Embryonic facial prominence (tissue), 1 donor: Measurements from ENCODE around the gene KCNMB4.

Experiments
- DNase-seq: peaks from one replicate; pipeline ENCODE4 v3.0.0-alpha.2; 2016; ENCODE audit errors: extremely low spot score

The KCNMB4 gene

DNA sequence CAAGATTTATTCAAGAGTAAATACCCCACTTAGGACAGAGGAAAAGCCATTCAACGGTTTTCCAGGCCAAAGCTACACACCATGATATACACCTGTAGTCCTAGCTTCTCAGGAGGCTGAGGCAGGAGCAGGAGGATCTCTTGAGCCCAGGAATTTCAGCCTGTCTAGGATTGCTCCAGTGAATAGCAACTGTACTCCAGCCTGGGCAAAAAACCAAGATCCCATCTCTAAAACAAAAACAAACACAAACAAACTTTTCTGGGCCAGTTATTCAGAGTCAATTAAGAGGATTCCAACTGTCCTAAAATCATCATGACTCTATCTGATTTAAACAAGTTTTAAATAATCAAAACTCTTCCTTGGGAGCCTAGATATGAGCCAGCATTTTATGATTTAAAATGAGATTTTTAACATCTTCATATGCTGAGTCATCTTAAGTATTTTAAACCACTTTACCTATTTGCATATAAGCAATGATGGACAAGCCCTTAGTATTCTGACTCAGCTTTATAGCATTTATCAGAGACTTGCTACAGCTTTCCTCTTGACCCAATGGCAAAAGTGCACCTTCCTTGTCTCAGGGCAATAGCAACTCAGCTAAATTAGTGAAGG lies 77.1 kb downstream of the KCNMB4 start:
- DNase-seq, result no peak

DNA sequence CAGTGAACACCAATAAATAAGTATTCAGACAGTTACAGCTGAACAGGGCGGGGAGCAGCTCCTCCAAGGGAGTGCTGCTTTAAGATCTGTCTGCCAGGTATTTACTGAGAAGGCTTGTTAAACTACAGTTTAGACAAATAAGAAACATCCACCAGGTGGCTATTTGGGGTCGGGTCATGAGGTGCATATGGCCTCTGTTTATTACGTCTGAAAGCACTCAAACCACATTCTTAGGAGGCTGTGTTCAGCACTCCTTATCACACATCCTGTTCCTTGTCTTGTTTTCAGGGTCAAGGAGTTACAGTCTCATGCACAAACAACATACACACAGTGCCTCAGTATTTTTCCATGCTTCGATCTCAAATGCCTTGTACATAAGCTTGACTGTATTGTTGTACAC lies 78.8 kb downstream of the KCNMB4 start:
- no peak for DNase-seq

DNA sequence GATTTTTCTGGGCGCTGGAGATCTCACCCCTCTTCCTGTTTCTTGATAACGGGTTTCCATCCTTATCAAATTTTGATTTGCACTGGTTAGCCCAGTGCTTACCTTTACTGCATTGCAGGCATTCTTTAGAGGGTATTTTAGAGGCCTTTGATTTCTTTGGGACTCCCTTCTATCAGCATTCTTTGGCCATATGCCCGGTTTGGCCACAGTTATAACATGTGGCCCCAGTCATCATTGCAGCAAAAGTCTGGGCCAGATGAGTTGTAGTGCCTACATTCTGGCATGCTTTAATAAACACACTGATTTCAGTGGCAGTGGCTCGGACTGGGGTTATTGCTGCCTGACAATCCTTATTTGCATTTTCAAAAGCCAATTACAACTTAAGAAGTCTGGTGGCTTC lies 82.3 kb downstream of the KCNMB4 start:
- DNase-seq, result no peak

DNA sequence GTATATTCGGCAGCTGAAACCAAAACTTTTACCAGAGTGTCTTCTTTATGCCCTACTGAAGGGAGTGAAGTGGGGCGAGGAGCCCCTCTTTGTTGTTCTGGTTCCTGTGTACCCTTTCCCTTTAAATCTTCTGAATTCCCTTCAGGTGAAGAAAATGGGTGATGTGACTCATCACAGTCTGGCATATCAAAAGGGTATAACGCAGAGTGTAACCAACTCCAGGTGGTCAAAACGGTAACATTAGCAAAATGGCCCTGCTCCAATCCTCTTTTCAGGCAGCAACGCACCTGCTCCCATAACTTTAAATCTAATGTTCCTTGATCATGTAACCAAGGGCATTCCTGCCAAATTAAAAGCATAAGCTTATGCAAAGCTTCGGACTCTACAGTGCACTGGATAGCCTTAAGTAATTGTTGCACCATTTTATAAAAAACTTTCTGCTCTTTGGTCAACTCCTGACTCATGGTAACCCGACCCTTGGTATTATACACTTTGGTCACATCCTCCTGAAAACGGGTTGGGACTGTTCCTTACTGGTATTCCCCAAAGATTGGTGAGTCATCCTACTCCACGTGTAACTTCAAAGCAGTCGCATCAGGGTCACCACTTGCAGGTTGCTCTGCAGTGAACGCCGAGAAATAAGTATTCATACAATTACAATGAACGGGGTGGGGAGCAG lies 83.1 kb downstream of the KCNMB4 start:
- no peak for DNase-seq

DNA sequence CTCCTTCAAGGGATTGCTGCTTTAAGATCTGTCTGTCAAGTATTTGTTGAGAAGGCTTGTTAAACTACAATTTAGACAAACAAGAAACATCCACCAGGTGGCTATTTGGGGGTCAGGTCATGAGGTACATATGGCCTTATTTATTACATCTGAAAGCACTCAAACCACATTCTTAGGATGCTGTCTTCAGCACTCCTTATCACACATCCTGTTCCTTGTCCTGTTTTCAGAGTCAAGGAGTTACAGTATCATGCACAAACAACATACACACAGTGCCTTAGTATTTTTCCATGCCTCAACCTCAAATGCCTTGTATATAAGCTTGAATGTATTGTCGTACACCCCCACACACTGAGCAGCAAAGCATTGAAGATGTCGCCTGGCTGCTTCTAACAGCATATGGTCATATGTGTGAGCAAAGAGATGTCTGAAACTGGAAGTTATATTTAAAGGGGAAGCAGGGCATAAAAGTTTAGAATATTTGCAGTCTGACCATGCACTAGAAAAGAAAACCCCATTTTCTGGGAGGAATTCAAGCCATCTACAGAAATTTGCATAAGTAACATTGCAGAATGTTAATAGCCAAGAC lies 83.8 kb downstream of the KCNMB4 start:
- DNase-seq, result no peak

DNA sequence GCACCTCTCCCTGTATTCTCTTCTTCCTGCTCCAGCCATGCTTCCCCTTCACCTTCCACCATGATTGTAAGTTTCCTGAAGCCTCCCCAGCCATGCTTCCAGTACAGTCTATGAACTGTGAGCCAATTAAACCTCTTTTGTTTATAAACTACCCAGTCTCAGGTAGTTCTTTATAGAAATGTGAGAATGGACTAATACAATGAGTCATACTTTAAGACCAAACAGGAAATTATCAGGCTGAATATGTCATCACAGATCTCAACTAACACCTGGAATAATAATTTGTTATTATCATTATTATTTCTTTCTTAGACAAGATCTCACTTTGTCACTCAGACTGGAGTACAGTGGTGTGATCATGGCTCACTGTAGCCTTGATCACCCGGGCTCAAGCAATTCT lies 85.4 kb downstream of the KCNMB4 start:
- DNase-seq, result no peak

DNA sequence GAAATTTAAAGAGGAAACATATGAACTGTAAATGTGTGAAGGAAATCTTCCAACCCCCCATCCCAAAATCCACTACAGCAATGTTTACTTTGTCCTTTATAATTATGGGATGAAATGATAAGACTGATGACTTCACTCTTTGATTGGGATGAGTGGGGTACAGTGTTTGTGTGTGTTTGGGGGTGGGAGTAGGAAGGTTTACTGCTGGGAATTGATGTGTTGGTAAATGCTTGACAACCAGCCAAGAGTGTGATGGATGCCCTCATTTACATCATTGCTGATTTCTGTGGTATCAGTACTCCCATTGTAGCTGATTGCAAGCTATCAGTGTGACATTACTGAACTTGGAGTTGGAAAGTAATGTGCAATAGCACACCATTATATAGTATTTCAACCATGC lies 90.9 kb downstream of the KCNMB4 start:
- no peak for DNase-seq

DNA sequence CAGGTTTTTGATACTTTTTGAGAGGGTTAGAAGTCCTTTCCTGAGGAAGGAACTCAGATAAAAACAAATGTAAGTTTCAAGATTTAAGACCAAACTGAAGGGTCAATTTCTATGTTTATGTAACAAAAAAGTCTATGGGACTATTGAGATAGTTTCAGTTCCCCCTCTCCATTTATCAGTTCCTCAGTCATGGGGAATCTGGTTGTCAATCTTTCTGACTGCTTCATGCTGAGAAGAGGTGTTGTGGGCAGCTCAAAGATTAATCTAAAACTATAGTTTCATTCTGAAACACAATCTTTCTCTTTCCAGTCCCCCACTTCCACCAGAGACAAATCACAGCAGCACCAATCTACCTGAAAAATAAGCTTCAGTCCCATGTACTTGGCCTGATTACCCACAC lies 93.7 kb downstream of the KCNMB4 start:
- DNase-seq, result no peak

DNA sequence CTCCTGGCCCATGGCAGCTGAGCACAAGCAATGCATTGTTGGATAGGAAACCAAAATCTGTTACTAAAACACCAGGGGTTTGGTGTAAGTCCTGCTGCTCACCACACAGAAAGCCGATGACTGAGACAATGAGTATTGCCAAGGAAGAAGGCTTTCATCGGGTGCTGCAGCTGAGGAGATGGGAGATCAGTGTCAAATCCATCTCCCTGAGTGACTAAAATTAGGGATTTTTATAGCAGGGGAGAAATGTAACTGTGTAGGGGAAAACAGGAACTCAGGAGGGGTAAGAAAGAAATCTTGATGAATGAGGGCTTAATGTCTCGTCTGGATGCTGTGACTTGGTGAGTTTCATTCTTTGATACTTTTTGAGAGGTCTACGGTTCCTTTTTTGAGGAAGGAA lies 97.9 kb downstream of the KCNMB4 start:
- DNase-seq, result no peak

DNA sequence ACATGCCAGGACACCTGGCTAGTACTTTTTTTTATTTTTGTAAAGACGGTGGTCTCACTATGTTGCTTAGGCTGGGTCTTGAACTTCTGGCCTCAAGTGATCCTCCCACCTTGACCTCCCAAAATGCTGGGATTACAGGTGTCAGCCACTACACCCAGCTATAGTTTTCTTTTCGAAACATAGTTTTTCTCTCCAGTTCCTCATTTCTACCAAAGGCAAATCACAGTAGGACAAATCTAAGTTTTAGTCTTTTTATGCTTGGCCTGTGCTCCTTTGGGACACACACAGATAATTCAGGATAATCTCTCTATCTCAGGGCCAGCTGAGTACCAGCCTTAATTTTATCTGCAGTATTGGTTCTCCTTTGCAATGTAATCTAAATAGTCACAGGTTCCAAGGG lies 100.7 kb downstream of the KCNMB4 start:
- DNase-seq, result no peak

DNA sequence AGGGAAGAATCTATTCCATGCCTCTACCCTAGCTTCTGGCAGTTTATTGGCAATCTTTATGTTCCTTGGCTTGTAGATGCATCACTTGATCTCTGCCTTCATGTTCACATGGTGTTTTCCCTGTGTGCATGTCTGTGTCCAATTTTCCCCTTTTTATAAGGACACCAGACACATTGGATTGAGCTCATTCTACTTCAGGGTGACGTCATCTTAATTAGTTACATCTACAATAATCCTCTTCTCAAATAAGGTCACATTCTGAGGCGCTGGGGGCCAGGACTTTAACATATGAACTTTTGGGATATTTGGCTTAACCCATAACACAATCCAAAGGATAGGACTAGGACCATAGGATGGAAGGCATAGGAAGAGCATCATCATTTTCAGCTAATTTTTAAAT lies 101.4 kb downstream of the KCNMB4 start:
- no peak for DNase-seq

DNA sequence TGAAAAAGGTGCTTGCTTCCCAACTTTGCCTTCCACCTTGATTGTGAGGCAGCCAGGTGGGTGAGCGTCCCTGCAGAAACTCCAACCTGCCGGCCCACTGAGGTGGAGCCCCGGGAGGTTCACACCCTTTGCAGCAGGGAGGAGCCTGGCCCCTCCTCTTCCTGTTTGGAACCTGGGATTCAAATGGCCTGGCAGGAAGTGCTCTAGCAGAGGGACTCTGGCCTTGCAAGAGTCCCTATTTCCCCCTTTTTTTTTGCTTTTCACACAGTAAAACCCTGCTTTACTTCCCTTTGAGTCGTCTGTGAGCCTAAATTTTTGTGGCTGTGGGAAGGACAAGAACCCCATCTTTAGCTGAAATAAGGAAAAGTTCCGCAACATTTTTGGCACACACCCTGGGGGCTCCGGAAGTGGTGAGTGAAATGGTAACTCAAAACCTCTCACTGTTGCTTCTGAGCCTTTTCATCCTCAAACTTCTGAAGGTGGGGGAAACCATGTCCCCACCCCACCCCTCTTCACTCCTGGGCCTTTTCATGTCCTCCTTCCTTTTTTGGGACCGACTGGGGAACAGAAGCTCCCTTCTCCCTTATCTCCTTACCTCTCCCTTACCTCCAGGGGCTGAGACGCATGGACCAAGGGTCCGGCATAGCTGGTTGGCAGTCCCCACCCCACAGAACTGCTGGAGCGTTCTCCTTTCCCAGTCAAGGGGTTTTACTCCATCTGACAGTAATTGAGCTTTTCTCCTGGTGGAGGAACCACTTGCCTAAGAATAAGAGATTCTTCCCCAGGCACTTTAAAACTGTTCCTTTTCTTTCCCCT lies 102.0 kb downstream of the KCNMB4 start:
- no peak for DNase-seq

DNA sequence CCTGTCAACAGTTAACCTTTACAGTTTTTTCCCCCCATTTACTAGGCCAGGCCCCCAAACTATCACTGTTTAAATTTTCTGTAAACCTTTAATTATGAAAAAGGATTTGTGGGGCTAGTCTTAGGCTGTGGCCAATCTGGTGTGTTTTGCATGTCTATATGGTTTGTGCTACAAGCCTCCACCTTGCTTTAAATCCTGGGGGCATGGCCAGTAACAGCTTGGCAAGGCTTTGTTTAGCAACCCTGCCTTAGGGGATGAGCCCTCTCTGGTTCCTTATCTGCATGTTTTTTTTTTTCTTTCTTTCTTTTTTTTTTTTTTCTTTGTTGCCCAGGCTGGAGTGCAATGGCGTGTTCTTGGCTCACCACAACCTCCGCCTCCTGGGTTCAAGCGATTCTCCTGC lies 102.7 kb downstream of the KCNMB4 start:
- no peak for DNase-seq

DNA sequence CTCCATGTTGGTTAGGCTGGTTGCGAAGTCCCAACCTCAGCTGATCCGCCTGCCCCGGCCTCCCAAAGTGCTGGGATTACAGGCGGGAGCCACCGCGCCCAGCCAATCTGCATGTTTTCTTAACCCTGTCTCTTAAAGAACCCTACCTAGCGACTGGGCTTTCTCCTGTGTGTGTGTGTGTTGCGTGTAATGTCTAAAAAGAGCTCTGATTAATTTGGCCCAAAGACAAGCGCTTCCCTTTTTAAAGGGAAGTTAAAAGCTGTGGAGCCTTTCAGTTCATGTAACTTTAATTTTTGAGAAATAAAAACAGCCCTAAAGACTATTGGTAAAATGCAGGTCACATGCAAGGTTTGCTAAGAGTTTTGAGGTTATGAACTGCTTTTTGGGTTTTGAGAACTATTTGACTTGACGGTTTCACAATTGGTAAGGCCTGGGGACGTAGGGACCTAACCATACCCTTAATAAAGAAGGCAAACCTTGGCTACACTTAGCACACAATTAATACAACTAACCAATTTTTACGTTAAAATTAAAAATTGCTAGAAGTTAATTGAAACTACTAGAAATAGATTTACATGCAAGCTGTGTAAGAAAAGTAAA lies 103.2 kb downstream of the KCNMB4 start:
- no peak for DNase-seq

DNA sequence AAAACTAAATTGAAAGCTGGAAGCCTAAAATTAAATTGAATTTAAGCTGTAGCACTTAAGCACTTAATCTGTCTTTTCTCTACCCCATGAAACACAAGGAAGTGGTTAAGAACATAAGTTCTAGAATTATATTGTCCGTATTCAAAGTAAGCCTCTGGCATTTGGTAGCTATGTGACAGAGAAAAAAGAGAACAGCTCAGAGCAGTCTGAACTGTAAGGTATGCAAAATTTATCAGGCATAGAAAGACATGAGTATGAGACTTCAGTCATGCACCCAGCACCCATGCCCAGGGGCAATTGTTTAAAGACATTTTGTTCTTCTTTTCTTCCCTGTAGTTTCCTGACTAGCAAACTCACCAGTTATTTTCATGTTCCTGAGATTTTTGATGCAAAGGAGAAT lies 116.7 kb downstream of the KCNMB4 start:
- DNase-seq, result no peak
